Type B pancreatic cell (in vitro differentiated cells): ENCODE data around the gene TNS3. TPM values are rescaled to one million over a fixed set of nuclear protein-coding genes. Genes with fewer than 3 reads are reported as not detected.

Source experiments
- DNase-seq: peaks from one replicate; pipeline ENCODE4 v3.0.0; 2021; ENCODE audit warnings: mixed read lengths; ENCODE audit not compliant: unreplicated experiment; ENCODE audit errors: extremely low spot score
- H3K27ac Mint-ChIP-seq: 2 replicates; pipeline ENCODE4 v1.8.0; 2021; ENCODE audit warnings: mild to moderate bottlenecking, mixed read lengths
- H3K27me3 Mint-ChIP-seq: 2 replicates; pipeline ENCODE4 v1.8.0; 2021; ENCODE audit warnings: mixed read lengths
- H3K36me3 Mint-ChIP-seq: 2 replicates; pipeline ENCODE4 v1.8.0; 2021; ENCODE audit warnings: mixed read lengths
- H3K4me1 Mint-ChIP-seq: one replicate; pipeline ENCODE4 v1.8.0; 2021; ENCODE audit warnings: mixed read lengths; ENCODE audit not compliant: unreplicated experiment
- H3K4me3 Mint-ChIP-seq: 2 replicates; pipeline ENCODE4 v1.8.0; 2021; ENCODE audit warnings: mild to moderate bottlenecking, mixed read lengths
- H3K9me3 Mint-ChIP-seq: 2 replicates; pipeline ENCODE4 v1.8.0; 2021; ENCODE audit warnings: mixed read lengths
- total RNA-seq: library from RNA; stranded (reverse); gene quantifications from 2 replicates; pipeline ENCODE4 v1.2.1, GENCODE V29; 2021; ENCODE audit warnings: low replicate concordance
- TF ChIP-seq, protein P1 (sequence below): fragments of 200-600 bp; sonication (generic); conservative IDR thresholded peaks from 2 replicates; pipeline ENCODE4 v1.5.0; 2021; ENCODE audit warnings: antibody characterized with exemption, mild to moderate bottlenecking

The TNS3 gene
- total RNA-seq, 1 donor from 2014 or later: 138 TPM

DNA sequence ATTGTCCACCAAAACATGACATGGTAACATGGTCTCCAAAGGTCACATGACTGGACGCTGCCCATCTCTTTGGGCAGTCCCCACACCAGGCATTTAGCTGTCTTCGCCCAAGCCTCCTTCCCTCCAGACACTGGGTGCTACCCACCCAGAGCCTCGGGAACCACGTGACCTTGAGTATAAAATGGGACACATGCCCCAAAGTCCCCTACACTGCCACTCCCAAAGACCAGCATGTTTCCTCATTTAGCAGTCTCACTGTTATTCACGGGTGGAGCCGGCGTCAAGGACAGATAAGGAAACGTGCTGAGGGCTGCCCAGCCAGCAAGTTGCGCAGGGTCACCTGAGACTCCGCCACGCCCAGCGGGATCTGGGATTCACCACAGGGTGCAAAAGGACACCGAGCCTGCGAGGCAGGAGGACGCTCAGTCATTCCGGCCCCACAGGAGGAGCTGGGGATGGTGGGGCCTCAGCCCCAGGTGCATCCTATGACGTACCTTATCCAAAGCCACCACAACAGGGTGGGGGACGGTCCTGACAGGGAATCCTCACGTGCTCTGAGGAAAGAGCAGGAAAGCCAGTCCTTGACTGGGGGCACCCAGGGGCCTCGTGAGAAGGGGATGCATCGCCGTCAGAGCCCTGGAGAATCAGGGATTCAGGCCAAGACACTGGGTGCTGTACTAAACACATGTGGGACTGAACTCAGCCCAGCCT, 226.9 kb downstream of the TNS3 start:
- TF ChIP-seq, protein P1, sequence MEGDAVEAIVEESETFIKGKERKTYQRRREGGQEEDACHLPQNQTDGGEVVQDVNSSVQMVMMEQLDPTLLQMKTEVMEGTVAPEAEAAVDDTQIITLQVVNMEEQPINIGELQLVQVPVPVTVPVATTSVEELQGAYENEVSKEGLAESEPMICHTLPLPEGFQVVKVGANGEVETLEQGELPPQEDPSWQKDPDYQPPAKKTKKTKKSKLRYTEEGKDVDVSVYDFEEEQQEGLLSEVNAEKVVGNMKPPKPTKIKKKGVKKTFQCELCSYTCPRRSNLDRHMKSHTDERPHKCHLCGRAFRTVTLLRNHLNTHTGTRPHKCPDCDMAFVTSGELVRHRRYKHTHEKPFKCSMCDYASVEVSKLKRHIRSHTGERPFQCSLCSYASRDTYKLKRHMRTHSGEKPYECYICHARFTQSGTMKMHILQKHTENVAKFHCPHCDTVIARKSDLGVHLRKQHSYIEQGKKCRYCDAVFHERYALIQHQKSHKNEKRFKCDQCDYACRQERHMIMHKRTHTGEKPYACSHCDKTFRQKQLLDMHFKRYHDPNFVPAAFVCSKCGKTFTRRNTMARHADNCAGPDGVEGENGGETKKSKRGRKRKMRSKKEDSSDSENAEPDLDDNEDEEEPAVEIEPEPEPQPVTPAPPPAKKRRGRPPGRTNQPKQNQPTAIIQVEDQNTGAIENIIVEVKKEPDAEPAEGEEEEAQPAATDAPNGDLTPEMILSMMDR: no peak
- Mint-ChIP-seq H3K9me3 (no peaks in the 10 kb centered on the region), H3K4me1 (peaks cover 26% of the 10 kb centered on the region), H3K36me3 (peaks cover 4% of the 10 kb centered on the region), H3K27me3 (no peaks in the 10 kb centered on the region), H3K4me3 (no peak overlapping the region), H3K27ac (no peak overlapping the region)
- no peak for DNase-seq

DNA sequence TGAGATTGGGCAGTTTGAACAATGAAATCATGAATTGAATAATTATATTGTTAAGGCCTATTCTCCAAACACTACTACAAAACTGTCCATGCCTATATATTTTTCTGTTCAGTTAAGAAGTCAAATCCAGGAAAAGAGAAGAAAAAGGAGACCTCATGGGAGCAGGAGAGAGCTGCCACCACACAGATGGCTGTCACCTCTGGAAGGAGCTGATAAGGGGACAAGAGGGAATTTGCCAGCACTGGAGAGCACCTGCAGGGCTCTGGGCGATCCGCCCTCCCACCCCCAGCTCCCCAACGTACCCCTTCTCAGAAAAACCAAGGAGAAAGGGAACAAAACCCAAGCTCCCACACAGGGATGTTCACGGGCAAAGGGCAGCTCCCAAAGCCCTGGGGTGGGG, 227.8 kb downstream of the TNS3 start:
- Mint-ChIP-seq H3K36me3 (peaks cover 6% of the 10 kb centered on the region), H3K27ac (no peak overlapping the region), H3K4me1 (peaks cover 29% of the 10 kb centered on the region), H3K4me3 (no peak overlapping the region), H3K9me3 (no peaks in the 10 kb centered on the region), H3K27me3 (no peaks in the 10 kb centered on the region)
- TF ChIP-seq, protein P1: no peak
- DNase-seq: no peak

DNA sequence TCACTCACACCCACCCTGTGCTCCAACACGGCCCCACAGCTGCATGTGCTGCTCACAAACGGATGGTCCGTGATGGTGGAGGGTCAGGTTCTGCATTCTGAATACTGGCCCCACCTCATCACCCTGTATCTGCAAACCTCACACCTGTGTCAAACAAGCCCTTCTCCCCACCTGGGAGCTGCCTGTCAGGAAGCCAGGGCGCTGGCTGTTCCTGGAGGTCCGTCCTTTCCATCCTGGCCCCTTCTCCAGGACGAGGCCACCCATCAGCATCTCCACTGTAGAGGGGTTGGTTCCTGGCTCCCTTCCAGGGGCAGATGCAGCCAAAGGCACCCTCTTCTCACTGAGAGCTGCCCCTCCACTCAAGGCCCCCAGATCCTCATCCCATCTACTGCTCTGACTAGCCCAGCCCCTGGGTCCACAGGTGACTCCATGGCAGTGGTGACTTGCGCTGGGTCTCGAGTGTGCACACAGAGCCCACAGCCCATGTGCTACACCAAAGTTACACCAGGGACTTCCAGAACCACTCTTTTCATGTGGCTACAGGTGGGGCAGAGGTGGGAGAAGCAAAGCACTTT, 229.4 kb downstream of the TNS3 start:
- H3K4me3 Mint-ChIP-seq: no peak overlapping the region
- H3K27me3 Mint-ChIP-seq: no peaks in the 10 kb centered on the region
- TF ChIP-seq, protein P1: no peak
- no peaks in the 10 kb centered on the region for H3K9me3 Mint-ChIP-seq
- DNase-seq: no peak
- H3K36me3 Mint-ChIP-seq: peaks cover 11% of the 10 kb centered on the region
- H3K4me1 Mint-ChIP-seq: peaks cover 36% of the 10 kb centered on the region
- no peak overlapping the region for H3K27ac Mint-ChIP-seq

DNA sequence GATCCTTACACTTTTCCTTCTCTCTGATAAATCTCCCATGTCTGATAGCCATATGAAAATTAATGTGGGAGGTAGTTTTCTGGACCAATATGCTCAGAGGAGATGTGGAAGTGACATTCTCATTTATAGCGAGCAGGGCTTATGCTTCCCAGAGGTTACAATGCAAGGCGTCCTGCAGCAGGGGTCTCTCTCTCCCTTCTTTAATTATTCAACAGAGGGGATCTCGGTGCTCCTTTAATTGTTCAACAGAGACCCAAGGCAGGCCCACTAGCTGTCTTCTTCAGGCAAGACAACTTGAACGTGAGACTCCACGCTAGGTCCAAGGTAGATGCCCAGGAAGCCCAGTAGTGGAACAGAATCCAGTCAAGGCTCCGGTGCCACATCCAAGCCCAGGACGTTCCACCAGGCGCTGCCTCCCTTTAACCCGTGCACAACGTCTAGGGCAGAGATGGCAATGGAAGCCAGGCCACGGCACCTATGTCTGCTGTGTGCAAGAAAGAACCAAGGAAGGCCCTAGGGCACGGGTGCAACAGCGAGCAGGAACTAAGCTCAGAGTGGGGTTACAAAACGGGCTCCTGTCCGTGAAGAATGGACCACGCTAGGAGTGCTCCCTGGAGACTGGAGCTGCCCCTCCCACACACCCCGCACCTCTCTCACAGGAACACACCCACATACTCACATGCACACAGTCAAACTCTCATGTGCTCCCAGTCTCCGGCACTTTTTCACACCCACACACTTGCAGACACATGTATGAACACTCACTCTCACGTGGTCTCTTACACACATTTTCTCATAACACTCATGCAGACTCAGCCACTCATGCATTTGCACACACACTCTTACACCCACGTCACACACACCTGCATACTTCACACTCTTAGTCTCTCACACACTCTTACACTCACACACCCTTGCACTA, 230.4 kb downstream of the TNS3 start:
- DNase-seq: no peak
- Mint-ChIP-seq H3K27ac (no peak overlapping the region), H3K36me3 (peaks cover 11% of the 10 kb centered on the region), H3K9me3 (no peaks in the 10 kb centered on the region), H3K4me3 (no peak overlapping the region), H3K27me3 (no peaks in the 10 kb centered on the region), H3K4me1 (peaks cover 32% of the 10 kb centered on the region)
- TF ChIP-seq, protein P1: peak; percentile 31

DNA sequence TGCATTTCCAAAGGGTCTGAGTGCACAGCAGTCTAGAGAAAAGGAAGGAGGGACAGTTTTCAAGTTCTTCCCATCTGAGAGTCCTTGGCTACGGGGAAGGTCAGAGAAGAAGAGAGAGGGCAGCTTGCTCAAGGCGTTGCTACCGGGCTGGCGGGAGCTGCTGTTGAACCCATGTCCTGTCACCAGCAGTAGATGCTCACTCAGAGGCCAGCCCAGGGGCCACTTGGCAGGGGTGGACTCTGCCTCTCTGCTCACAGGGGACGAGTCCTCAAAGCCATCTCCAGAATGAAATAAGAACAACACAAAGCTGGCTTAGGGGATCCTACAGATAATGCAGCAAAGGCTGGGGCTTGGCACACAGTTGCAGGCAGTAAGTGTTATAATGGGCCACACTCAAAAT, 231.5 kb downstream of the TNS3 start:
- Mint-ChIP-seq H3K27ac (no peak overlapping the region), H3K36me3 (peaks cover 11% of the 10 kb centered on the region)

More for the DNA sequence above, 231.5 kb downstream of the TNS3 start:
- Mint-ChIP-seq H3K4me3 (no peak overlapping the region), H3K27me3 (no peaks in the 10 kb centered on the region), H3K4me1 (peaks cover 26% of the 10 kb centered on the region), H3K9me3 (no peaks in the 10 kb centered on the region)
- TF ChIP-seq, protein P1: no peak
- no peak for DNase-seq
